ENCODE measurements around the gene ST6GALNAC2.
A peak's percentile ranks its signal among the peaks of the same experiment; 100 is the strongest.

ST6GALNAC2 gene

GRCh38 chr17:76575570-76575969 is 10.1 kb downstream of the ST6GALNAC2 start:
- H3K4me3 ChIP-seq (ENCODE audit: low read length), result no peak overlapping the region
- no peaks in the 10 kb centered on the region for H3K9me3 ChIP-seq (ENCODE audit: control insufficient read depth, low read length)
- peaks cover 4% of the 10 kb centered on the region for H3K36me3 ChIP-seq (ENCODE audit: control insufficient read depth, insufficient read depth, low read length)
- no peak overlapping the region for H3K9ac ChIP-seq (ENCODE audit: low read length)
- no peaks in the 10 kb centered on the region for H3K27me3 ChIP-seq (ENCODE audit: control insufficient read depth, insufficient read depth, low read length)
- peaks cover 17% of the 10 kb centered on the region for H3K4me1 ChIP-seq (ENCODE audit: control insufficient read depth, insufficient read depth, low read length)

GRCh38 chr17:76574166-76574565 is 11.5 kb downstream of the ST6GALNAC2 start:
- H3K36me3 ChIP-seq (ENCODE audit: control insufficient read depth, insufficient read depth, low read length), result peaks cover 5% of the 10 kb centered on the region
- H3K9me3 ChIP-seq (ENCODE audit: control insufficient read depth, low read length), result no peaks in the 10 kb centered on the region
- no peaks in the 10 kb centered on the region for H3K27me3 ChIP-seq (ENCODE audit: control insufficient read depth, insufficient read depth, low read length)
- H3K4me1 ChIP-seq (ENCODE audit: control insufficient read depth, insufficient read depth, low read length), result peaks cover 17% of the 10 kb centered on the region
- H3K4me3 ChIP-seq (ENCODE audit: low read length), result no peak overlapping the region
- H3K9ac ChIP-seq (ENCODE audit: low read length), result no peak overlapping the region

GRCh38 chr17:76573096-76573495 is 12.6 kb downstream of the ST6GALNAC2 start:
- no peak overlapping the region for H3K4me3 ChIP-seq (ENCODE audit: low read length)

GRCh38 chr17:76572201-76572910 is 13.3 kb downstream of the ST6GALNAC2 start:
- Histone ChIP-seq H3K9ac (ENCODE audit: low read length) (no peak overlapping the region), H3K9me3 (ENCODE audit: control insufficient read depth, low read length) (no peaks in the 10 kb centered on the region), H3K4me3 (ENCODE audit: low read length) (no peak overlapping the region), H3K4me1 (ENCODE audit: control insufficient read depth, insufficient read depth, low read length) (peaks cover 10% of the 10 kb centered on the region), H3K27me3 (ENCODE audit: control insufficient read depth, insufficient read depth, low read length) (peaks cover 3% of the 10 kb centered on the region), H3K36me3 (ENCODE audit: control insufficient read depth, insufficient read depth, low read length) (peaks cover 5% of the 10 kb centered on the region)

More at GRCh38 chr17:76573096-76573495, 12.6 kb downstream of the ST6GALNAC2 start:
- Histone ChIP-seq H3K36me3 (ENCODE audit: control insufficient read depth, insufficient read depth, low read length) (peaks cover 5% of the 10 kb centered on the region), H3K4me1 (ENCODE audit: control insufficient read depth, insufficient read depth, low read length) (peaks cover 11% of the 10 kb centered on the region), H3K9me3 (ENCODE audit: control insufficient read depth, low read length) (no peaks in the 10 kb centered on the region), H3K27me3 (ENCODE audit: control insufficient read depth, insufficient read depth, low read length) (no peaks in the 10 kb centered on the region), H3K9ac (ENCODE audit: low read length) (no peak overlapping the region)

- Histone ChIP-seq H3K9me3 (ENCODE audit: control insufficient read depth, low read length) (no peaks in the 10 kb centered on the region), H3K4me3 (ENCODE audit: low read length) (no peak overlapping the region), H3K4me1 (ENCODE audit: control insufficient read depth, insufficient read depth, low read length) (peaks cover 9% of the 10 kb centered on the region), H3K9ac (ENCODE audit: low read length) (no peak overlapping the region), H3K27me3 (ENCODE audit: control insufficient read depth, insufficient read depth, low read length) (peaks cover 3% of the 10 kb centered on the region), H3K36me3 (ENCODE audit: control insufficient read depth, insufficient read depth, low read length) (peaks cover 5% of the 10 kb centered on the region)
Measured at GRCh38 chr17:76570877-76571471, 14.7 kb downstream of the ST6GALNAC2 start.

GRCh38 chr17:76570457-76570856 is 15.2 kb downstream of the ST6GALNAC2 start:
- H3K36me3 ChIP-seq (ENCODE audit: control insufficient read depth, insufficient read depth, low read length), result peaks cover 9% of the 10 kb centered on the region
- H3K27me3 ChIP-seq (ENCODE audit: control insufficient read depth, insufficient read depth, low read length), result peaks cover 3% of the 10 kb centered on the region
- no peaks in the 10 kb centered on the region for H3K9me3 ChIP-seq (ENCODE audit: control insufficient read depth, low read length)
- H3K4me3 ChIP-seq (ENCODE audit: low read length), result no peak overlapping the region
- no peak overlapping the region for H3K9ac ChIP-seq (ENCODE audit: low read length)
- H3K4me1 ChIP-seq (ENCODE audit: control insufficient read depth, insufficient read depth, low read length), result peaks cover 9% of the 10 kb centered on the region

GRCh38 chr17:76569607-76570279 is 15.9 kb downstream of the ST6GALNAC2 start:
- no peaks in the 10 kb centered on the region for H3K9me3 ChIP-seq (ENCODE audit: control insufficient read depth, low read length)
- H3K27me3 ChIP-seq (ENCODE audit: control insufficient read depth, insufficient read depth, low read length), result peaks cover 3% of the 10 kb centered on the region
- peaks cover 14% of the 10 kb centered on the region for H3K36me3 ChIP-seq (ENCODE audit: control insufficient read depth, insufficient read depth, low read length)
- no peak overlapping the region for H3K9ac ChIP-seq (ENCODE audit: low read length)
- H3K4me3 ChIP-seq (ENCODE audit: low read length), result no peak overlapping the region
- peaks cover 9% of the 10 kb centered on the region for H3K4me1 ChIP-seq (ENCODE audit: control insufficient read depth, insufficient read depth, low read length)

- Histone ChIP-seq H3K4me1 (ENCODE audit: control insufficient read depth, insufficient read depth, low read length) (peaks cover 9% of the 10 kb centered on the region), H3K36me3 (ENCODE audit: control insufficient read depth, insufficient read depth, low read length) (peaks cover 14% of the 10 kb centered on the region), H3K27me3 (ENCODE audit: control insufficient read depth, insufficient read depth, low read length) (peaks cover 3% of the 10 kb centered on the region), H3K9me3 (ENCODE audit: control insufficient read depth, low read length) (no peaks in the 10 kb centered on the region), H3K4me3 (ENCODE audit: low read length) (no peak overlapping the region), H3K9ac (ENCODE audit: low read length) (no peak overlapping the region)
Measured at GRCh38 chr17:76568811-76569221, 16.8 kb downstream of the ST6GALNAC2 start.

- peak overlapping the region; percentile 28 for H3K9ac ChIP-seq (ENCODE audit: low read length)
- peaks cover 9% of the 10 kb centered on the region for H3K4me1 ChIP-seq (ENCODE audit: control insufficient read depth, insufficient read depth, low read length)
- H3K4me3 ChIP-seq (ENCODE audit: low read length), result no peak overlapping the region
- peaks cover 14% of the 10 kb centered on the region for H3K36me3 ChIP-seq (ENCODE audit: control insufficient read depth, insufficient read depth, low read length)
- peaks cover 3% of the 10 kb centered on the region for H3K27me3 ChIP-seq (ENCODE audit: control insufficient read depth, insufficient read depth, low read length)
- H3K9me3 ChIP-seq (ENCODE audit: control insufficient read depth, low read length), result no peaks in the 10 kb centered on the region
Measured at GRCh38 chr17:76567634-76568432, 17.8 kb downstream of the ST6GALNAC2 start.

- H3K36me3 ChIP-seq (ENCODE audit: control insufficient read depth, insufficient read depth, low read length), result peaks cover 14% of the 10 kb centered on the region
- no peak overlapping the region for H3K4me3 ChIP-seq (ENCODE audit: low read length)
- H3K9ac ChIP-seq (ENCODE audit: low read length), result no peak overlapping the region
- H3K4me1 ChIP-seq (ENCODE audit: control insufficient read depth, insufficient read depth, low read length), result peaks cover 10% of the 10 kb centered on the region
- H3K9me3 ChIP-seq (ENCODE audit: control insufficient read depth, low read length), result no peaks in the 10 kb centered on the region
- peaks cover 3% of the 10 kb centered on the region for H3K27me3 ChIP-seq (ENCODE audit: control insufficient read depth, insufficient read depth, low read length)
Measured at GRCh38 chr17:76566988-76567431, 18.6 kb downstream of the ST6GALNAC2 start.

- Histone ChIP-seq H3K27me3 (ENCODE audit: control insufficient read depth, insufficient read depth, low read length) (peaks cover 3% of the 10 kb centered on the region), H3K4me1 (ENCODE audit: control insufficient read depth, insufficient read depth, low read length) (peaks cover 14% of the 10 kb centered on the region), H3K4me3 (ENCODE audit: low read length) (no peak overlapping the region), H3K36me3 (ENCODE audit: control insufficient read depth, insufficient read depth, low read length) (peaks cover 14% of the 10 kb centered on the region), H3K9me3 (ENCODE audit: control insufficient read depth, low read length) (no peaks in the 10 kb centered on the region), H3K9ac (ENCODE audit: low read length) (no peak overlapping the region)
Measured at GRCh38 chr17:76566613-76566943, 19.1 kb downstream of the ST6GALNAC2 start.
